Ureter (tissue), 1 donor: ENCODE results near the gene SHROOM3. TPM values are rescaled to one million over a fixed set of nuclear protein-coding genes. Genes with fewer than 3 reads are reported as not detected.
"Not testable (repeated sequence)": the region's sequence is repeated elsewhere in the genome, so short reads cannot be mapped to it uniquely, and the experiment has no call there.

ENCODE experiments used
- DNase-seq: peaks from one replicate; pipeline ENCODE4 v3.0.0-alpha.2; 2020; ENCODE audit warnings: low spot score
- total RNA-seq: library from RNA; stranded (reverse); gene quantifications from one replicate; pipeline ENCODE4 v1.2.4, GENCODE V29; 2023
- donor health status: DM: yes; HTN: yes; CAD: no.

SHROOM3 gene
- total RNA-seq: 35.5 TPM

DNA sequence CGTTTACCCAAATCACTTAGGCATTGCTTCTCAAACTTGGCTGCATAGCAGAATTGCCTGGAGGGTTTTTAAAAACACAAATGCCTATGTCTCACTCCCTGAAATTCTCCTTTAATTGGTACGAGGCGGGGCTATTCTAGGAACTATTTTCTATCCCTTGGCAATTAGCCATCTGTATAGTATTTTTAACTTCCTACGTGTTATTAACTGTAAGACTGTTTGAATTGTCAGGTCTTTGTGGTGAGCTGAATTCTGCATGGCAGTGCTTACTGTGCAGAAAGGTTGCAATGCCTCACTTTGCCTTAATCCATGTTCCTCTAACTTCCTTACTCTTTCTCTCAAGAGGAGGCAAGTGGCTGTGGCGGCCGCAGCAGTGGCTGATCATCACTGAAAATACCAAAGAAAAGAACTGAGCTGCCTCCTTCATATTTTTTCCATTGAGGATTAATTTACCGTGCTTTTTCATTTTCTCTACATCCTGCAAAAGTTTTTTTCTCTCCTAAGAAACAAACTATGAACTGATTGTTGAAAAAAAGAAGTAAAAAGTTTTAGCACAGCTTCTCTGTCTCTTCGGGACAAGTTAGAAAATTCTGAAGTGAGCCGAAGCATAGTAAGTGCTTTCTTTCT is at the start of gene SHROOM3:
SHROOM3 (plus strand) TSS at position 329 of the 627 bp plus-strand sequence. CDS start 824 bp downstream, outside the sequence.
- DNase-seq: no peak

DNA sequence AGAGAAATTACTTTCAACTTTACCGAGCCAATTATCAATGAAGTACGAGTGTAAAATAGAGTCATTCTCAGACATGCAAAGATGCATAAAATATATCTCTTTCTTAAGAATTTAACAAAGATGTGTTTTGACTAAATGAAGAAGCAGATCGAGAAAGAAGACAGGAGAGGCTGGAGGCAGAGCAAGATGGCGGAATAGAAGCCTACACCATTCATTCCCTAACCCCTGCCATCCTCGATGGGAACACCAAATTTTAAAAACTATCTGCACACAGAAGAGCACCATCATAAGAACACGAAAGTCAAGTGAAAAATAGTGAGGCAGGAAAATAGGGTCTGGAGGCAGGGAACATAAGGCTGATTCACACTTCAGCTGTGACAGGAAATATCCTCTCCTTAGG is 49.1 kb upstream of the SHROOM3 start:
- no peak for DNase-seq

DNA sequence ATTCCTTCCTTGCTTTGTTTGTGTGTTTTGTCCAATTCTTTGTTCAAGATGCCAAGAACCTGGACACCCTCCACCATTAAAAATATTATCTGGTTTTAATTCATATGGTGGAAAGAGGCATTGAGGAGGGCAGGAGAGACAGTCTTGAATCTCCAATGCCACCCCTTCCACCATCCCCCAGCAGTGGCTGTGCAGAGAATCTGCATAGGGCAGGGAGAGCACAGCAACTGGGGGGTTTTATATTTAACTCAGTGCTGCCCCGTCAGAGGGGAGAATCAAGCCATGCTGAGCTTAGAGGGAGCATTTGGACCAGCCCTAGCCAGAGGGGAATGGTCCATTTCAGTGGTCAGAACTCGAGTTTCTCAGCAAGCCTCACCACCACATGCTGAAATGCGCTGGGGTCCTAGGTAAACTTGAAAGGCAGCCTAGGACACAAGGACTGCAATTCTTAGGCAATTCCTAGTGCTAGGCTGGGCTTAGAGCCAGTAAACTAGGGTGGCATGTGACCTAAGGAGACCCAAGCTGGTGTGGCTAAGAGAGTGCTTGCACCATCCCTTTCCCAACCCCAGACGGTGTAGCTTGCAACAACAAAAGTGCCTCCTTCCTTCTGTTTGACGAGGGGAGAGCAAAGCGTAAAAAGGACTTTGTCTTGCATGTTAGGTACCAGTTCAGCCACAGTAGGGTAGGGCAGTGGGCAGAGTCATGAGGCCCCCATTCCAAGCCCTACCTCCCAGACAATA is 48.3 kb upstream of the SHROOM3 start:
- no peak for DNase-seq

DNA sequence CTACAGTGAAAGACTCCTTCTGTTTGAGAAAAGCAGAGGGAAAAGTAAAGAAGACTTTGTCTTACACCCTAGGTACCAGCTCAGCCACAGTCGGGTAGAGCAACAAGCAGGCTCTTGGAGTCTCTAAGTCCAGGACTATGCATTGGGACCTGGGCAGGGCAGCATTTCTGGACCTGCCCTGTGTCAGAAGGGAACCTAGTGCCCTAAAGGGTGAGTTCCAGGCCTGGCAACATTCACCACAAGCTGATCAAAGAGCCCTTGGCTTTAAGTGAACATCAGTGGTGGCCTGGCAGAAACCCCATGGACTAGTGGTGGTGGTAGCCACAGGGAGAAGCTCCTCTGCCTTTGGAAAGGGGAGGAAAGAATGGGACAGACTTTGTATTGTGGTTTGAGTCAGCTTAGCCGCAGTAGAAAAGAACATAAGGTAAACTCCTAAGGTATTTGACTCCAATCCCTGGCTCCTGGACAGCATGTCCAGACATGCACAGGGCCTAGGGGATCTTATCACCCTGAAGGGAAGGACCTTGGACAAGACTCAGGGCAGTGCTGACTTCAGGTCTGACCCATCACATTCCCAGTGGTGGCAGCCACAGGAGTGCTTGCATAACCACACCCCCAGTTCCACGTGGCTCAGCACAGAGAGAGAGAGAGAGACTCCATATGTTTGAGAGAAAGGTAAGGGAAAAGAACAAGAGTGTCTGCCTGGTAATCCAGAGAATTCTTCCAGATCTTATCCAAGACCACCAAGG is 46.7 kb upstream of the SHROOM3 start:
- no peak for DNase-seq

DNA sequence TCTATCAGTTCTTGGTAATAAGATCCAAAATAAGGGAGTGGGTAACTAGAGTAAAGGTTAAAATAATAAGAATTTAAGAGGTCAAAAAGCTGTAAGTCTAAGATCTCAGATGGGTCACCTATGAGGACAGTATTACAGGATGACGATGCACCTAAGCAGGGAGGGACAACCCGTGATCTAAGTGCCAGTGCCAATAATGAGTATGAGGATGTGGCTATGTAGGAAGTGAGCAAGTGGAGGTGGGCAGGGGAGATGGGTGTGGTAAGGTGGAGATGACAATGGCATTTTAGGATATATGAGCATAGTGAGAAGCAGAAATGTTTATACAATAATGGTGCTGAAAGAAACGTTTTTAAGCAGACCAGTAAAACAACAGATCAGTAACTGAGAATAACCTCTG is 33.4 kb upstream of the SHROOM3 start:
- no peak for DNase-seq

DNA sequence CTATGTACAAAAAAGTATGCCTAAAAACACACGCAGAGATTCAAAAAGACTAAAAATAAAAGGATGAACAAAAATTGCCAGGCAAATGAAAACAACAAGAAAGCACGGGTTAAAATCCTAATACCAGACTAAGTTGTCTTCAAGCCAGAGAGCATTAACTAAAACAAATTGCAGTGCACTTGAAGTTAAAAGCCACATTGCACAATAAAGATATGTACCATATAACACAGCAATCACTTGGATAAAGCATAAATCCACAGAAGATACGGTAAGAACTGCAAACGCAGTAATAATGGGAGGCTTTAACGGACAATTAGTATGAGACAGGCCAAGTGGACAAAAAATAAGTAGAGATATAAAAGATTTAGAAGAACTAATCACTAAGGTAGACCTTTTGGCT is 28.9 kb upstream of the SHROOM3 start:
- no peak for DNase-seq

- DNase-seq: no peak
Observed at GRCh38 chr4:76407440-76408119, 27.4 kb upstream of the SHROOM3 start.

- DNase-seq: no peak
Observed at GRCh38 chr4:76410636-76411035, 24.4 kb upstream of the SHROOM3 start.

GRCh38 chr4:76420188-76420761 is 14.8 kb upstream of the SHROOM3 start:
- DNase-seq: no peak

- DNase-seq: no peak
Observed at GRCh38 chr4:76420762-76421581, 14.1 kb upstream of the SHROOM3 start, which contains the start of gene CCDC158. Gene CCDC158 (minus strand): TSS chr4:76421141. CDS start chr4:76403207, 17,934 bp downstream.

GRCh38 chr4:76423159-76423558 is 11.9 kb upstream of the SHROOM3 start:
- not testable (repeated sequence) for DNase-seq

DNA sequence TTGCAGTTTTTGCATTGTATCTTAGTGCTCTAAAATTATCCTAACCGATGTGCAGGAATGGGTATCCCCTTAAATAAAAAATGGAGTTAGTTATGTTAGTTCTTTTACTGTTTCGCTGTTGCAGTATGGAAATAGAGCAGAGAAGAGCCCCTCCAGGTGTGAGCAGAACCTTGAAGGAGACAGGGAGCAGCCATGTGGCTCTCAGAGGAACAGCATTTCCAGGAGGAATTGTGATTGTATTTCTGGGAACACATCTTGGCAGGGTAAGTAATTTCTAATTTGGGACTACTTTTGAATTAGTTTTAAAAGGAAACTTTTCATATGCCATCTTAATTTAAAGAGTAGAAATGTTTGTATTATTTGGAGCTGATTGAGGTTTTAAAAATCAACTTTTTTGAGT is 8.8 kb upstream of the SHROOM3 start:
- DNase-seq: no peak

GRCh38 chr4:76429636-76430035 is 5.4 kb upstream of the SHROOM3 start:
- DNase-seq: no peak

- no peak for DNase-seq
Observed at GRCh38 chr4:76430519-76431388, 4.3 kb upstream of the SHROOM3 start.

DNA sequence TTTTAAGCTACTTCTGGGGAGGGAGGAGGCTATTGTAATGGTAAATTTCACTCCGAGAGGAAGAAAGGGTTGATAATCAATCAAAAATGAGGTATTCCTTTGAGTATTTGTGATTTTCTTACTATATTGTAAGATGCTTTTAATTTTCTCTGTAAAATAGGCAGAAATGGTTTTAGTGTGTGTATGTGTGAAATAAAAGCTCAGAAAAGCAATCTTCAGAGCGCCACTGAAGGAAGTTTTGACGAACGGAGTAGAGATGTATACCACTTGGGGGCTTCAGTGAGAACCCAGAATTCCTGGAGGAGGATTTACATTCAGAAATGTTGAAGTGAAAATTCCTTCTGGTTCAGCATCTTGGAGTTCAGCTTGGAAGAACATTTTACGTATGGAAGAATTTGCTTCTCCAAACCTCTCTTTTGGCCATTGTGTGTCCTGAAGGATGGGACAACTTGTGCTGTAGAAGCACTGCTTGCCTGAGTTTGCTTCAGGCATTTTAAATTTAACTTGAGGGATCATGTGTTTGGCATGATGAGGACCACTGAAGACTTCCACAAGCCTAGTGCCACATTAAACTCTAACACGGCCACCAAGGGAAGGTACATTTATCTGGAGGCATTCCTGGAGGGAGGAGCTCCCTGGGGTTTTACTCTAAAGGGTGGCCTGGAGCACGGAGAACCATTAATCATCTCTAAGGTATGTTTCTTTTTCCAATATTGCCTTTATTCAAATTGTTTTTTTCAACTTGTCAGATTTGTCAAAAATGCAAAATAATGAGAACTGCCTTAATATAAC is 695 bp downstream of the SHROOM3 start:
- no peak for DNase-seq

DNA sequence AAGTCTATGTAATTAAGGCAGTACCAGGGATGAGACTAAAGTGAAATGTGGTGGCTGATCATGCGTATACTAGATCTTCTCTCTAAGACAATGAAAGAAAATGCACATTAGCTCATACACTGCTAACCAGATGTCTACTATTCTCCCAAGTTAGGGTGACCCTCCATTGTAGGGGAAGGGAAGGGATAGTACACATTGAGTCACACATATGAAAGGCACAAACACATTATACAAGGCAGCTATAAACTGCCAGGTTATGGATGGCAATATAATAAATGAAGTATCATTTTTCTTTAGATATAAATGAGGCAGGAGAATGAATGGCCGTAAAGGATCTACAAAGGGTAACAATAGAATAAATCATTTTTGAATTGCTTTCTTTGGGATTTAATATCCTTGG is 4.5 kb downstream of the SHROOM3 start:
- DNase-seq: no peak

DNA sequence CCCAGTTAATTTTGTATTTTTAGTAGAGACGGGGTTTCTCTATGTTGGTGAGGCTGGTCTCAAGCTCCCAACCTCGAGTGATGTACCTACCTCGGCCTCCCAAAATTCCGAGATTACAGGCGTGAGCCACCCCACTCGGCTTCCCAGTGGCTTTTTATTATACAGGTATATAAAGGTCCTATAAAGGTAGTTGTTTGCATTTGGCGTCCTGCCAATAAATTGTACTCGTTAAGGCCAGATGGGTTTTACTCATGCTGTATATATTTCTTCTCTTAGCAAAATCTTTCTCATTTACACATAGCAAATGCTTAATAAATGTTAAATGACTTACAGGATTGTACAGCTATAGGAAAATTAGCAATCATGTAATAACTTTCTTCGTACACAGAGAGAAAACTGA is 6.9 kb downstream of the SHROOM3 start:
- DNase-seq: no peak

DNA sequence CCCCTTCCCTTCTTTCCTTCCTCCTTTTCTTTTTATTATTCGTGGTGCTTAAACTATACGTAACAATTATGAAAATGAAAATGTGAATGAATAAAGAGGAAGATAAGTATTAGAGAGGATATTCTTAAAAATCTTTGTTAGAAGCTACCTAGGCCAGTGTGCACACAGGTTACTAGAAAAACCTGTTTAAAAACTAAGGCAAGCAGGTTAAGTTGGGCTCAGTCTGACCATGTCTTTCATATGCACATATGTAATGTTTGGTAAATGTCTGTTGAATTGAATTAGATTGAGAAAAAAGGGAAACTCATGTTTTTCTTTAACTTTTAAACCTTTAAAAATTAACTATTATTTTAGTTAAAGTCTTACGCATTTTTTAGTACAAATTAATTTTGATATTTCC is 7.8 kb downstream of the SHROOM3 start:
- no peak for DNase-seq

DNA sequence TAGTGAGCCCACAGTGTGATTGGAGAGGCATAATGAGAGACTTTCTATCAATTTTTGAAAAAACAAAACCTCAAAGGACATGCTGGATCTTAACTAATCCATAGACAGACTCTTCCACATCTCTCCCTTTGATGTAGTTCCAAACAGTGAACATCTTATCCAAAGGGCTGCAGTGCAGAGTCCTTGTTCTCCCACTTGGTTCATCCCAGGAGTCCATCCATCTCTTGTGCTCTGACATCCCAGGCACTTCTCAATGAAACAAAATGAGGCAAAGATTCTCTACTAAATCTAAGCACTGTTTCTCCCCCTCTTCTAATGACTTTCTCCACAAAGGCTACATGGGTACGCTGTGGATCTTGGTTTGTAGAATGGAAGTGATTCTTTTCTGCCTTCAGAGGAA is 8.3 kb downstream of the SHROOM3 start:
- DNase-seq: no peak
